NB4 (cell line): Measurements from ENCODE around the gene ZNF488.
A peak's percentile ranks its signal among the peaks of the same experiment; 100 is the strongest.

Source experiments
- DNase-seq: peaks from one replicate; pipeline ENCODE4 v3.0.0; 2010; ENCODE audit warnings: low read depth
- H3K4me3 ChIP-seq: one replicate; pipeline ENCODE4 v1.5.1; 2011; ENCODE audit warnings: mild to moderate bottlenecking, low read depth, low read length, moderate library complexity
- CTCF ChIP-seq: IDR thresholded peaks from one replicate; pipeline ENCODE4 v1.5.1; 2012; ENCODE audit warnings: low read depth, low read length
- MAX ChIP-seq: IDR thresholded peaks from 2 replicates; pipeline ENCODE4 v1.6.1; 2011; ENCODE audit warnings: low read depth, low read length
- MYC ChIP-seq: IDR thresholded peaks from 2 replicates; pipeline ENCODE4 v1.6.1; 2011; ENCODE audit warnings: low read depth, low read length
- POLR2A ChIP-seq: IDR thresholded peaks from 2 replicates; pipeline ENCODE4 v1.6.1; 2011; ENCODE audit warnings: mild to moderate bottlenecking; ENCODE audit not compliant: insufficient read length; ENCODE audit errors: extremely low read depth

ZNF488 gene

GRCh38 chr10:47354165-47354564, 29.9 kb downstream of the ZNF488 start:
- peak; percentile 12 for DNase-seq
- TF ChIP-seq POLR2A (no peak), MYC (no peak), MAX (no peak), CTCF (no peak)
- no peak overlapping the region for H3K4me3 ChIP-seq

GRCh38 chr10:47353351-47353750, 30.7 kb downstream of the ZNF488 start:
- no peak for DNase-seq
- TF ChIP-seq MYC (no peak), CTCF (no peak), POLR2A (no peak), MAX (no peak)
- no peak overlapping the region for H3K4me3 ChIP-seq

- DNase-seq = no peak
- H3K4me3 ChIP-seq = no peak overlapping the region
- TF ChIP-seq MAX = no peak
- no peak for TF ChIP-seq POLR2A
Measured at GRCh38 chr10:47351899-47352815, 31.9 kb downstream of the ZNF488 start.

- no peak for DNase-seq
- TF ChIP-seq CTCF (no peak), MAX (no peak), MYC (no peak), POLR2A (no peak)
- no peak overlapping the region for H3K4me3 ChIP-seq
Measured at GRCh38 chr10:47350671-47351640, 33.1 kb downstream of the ZNF488 start.

GRCh38 chr10:47349941-47350371, 34.1 kb downstream of the ZNF488 start:
- TF ChIP-seq POLR2A = no peak
- TF ChIP-seq CTCF = no peak
- no peak for TF ChIP-seq MAX
- no peak for TF ChIP-seq MYC
- DNase-seq = no peak
- no peak overlapping the region for H3K4me3 ChIP-seq
